ENCODE results near the gene TAF3.

Gene TAF3

DNA sequence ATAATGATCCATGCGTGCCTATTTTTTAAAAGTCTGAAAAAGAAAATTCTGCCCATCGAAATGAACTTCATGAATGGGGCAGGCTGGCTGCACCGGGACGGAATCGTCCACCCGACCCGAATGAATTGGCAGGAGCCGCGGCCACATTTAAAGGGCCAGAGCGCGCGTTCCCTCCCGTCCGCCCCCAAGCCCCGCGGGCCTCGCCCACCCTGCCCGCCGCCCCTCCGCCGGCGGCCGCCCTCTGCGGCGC, 235.9 kb downstream of the TAF3 start:
- TF ChIP-seq POLR2A (IDR thresholded peaks at IDR 0.05; ENCODE audit: low read depth, low read length): no peak
- DNase-seq (ENCODE audit: insufficient read length, low spot score) (peak; percentile 61), FAIRE-seq (no peak)

DNA sequence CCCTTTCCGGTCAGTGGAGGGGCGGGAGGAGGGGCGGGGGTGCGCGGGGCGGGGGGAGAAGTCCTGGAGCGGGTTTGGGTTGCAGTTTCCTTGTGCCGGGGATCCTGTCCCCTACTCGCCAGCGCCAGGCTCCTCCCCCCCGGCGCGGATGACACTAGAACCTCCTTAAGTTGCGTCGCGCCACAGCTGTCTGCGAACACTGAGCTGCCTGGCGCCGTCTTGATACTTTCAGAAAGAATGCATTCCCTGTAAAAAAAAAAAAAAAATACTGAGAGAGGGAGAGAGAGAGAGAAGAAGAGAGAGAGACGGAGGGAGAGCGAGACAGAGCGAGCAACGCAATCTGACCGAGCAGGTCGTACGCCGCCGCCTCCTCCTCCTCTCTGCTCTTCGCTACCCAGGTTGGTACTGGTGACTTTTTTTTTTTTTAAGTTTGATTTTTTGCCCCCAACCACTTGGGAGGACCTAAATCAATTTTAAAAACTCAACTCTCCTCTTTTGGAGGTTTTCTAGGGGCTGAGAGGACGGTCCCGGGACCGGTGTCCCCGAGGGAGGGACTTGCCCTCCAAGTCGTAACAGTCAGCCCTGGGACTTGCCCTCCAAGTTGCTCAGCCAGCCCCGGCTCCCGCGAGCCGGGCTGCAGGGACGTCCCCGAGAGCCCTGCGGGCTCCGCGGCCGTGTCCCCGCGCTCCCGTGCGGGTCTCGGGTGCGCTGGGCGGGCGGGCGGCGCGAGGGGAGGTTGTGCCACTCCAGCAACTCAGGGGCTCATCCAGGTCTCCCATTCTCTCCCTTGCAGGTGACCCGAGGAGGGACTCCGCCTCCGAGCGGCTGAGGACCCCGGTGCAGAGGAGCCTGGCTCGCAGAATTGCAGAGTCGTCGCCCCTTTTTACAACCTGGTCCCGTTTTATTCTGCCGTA, 236.4 kb downstream of the TAF3 start, which contains the start of gene GATA3:
GATA3 (plus strand) TSS at position 195 of the 914 bp plus-strand sequence. CDS start 968 bp downstream, outside the sequence.
- TF ChIP-seq POLR2A (IDR thresholded peaks at IDR 0.05; ENCODE audit: low read depth, low read length): no peak
- no peak for FAIRE-seq
- DNase-seq (ENCODE audit: insufficient read length, low spot score): peak; percentile 59

DNA sequence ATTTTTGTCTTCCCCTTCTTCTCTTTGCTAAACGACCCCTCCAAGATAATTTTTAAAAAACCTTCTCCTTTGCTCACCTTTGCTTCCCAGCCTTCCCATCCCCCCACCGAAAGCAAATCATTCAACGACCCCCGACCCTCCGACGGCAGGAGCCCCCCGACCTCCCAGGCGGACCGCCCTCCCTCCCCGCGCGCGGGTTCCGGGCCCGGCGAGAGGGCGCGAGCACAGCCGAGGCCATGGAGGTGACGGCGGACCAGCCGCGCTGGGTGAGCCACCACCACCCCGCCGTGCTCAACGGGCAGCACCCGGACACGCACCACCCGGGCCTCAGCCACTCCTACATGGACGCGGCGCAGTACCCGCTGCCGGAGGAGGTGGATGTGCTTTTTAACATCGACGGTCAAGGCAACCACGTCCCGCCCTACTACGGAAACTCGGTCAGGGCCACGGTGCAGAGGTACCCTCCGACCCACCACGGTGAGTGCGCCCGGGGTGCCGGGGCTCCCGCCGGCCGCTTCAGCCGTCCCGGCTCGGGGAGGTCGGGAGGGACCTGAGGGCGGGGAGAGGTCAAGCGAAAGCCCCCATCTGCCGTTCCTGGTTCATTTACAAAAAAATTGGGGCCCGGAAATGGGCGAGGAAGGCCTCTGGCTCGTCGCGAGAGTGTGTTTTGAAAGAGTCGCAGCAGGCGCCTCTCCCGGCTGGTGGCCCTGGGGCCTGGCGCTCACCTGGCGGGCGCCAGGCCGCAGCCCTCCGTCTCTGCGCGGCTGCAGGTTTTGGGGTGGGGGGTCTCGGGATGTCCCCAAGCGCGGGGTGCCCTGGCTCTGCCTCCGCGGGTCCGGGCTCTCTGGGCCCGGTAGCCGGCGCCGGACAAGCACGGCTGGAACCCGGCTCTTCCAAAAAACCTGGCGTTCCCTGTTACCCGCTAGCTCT, 237.4 kb downstream of the TAF3 start:
- no peak for TF ChIP-seq POLR2A (IDR thresholded peaks at IDR 0.05; ENCODE audit: low read depth, low read length)
- FAIRE-seq (no peak), DNase-seq (ENCODE audit: insufficient read length, low spot score) (no peak)

DNA sequence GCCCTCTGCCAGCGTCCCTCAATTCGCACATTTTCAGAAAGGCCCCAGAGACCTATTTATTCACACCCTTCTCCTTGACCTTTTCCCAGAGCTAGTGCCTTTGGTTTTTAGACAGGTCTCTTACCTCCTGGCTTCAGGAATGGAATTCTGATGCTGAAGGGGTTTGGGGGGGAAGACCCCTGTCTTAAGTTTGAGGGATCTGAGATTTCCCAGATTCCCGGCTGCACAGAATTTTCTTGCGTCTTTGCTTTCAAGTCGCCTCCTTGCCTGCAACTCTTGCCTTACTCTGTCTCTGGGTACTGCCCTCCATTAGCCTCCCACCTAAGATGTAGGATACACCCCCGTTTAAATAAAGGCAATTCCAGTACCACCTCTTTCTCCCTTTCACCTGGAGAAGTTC, 238.1 kb downstream of the TAF3 start:
- TF ChIP-seq POLR2A (IDR thresholded peaks at IDR 0.05; ENCODE audit: low read depth, low read length): no peak
- DNase-seq (ENCODE audit: insufficient read length, low spot score): no peak
- FAIRE-seq: no peak

DNA sequence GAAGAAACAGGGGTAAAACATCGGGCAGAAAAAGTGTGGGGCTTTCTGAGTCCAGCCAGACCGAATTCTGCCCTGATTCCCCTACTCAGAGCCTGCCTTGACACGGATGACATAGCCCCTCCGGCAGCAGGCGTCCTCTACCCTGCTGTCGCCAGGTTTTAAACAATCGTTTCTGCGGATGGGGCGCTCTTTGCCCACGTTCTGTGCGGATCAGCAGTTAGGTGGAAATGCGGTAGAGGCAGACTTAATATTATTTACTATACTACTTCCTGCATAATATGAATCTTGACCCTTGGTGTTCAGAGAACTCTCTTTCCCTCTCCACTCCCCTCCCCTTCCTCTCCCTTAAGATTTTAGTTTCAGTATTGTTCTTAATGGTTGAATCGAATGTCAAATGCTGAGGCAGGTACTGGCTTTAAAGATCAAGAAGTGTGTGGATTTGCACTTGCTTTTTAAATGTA, 238.6 kb downstream of the TAF3 start:
- no peak for FAIRE-seq

DNA sequence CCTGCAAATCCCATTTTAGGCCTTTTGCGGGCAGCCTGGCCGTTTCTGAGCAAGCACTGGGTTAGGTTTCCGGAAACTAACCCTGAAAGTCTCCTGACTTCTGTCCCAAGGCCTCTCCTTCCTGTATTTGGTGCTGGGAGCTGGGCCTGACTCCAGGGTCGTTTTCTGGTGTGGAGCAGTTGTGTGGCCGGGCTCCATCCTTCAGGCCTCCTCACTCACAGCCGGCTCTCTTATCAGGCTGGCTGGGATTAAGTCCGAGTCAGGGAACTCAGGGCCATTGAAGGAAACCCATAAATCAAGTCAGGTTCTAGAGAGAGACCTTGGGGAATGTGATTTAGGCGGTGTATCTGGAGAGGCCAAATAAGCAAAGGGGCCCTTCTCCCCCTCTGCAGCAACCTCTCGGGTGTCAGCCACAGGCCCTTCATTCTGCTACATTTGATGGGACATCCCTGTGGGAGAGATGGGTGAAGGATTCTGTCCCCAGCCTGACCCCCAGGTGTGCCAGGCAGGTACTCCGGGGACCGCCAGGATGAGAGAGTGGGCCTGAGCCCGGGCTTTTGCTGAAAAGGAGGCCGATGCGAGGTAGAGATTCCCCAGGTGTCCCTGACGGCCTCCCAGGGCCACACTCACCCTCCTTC, 239.4 kb downstream of the TAF3 start:
- FAIRE-seq: no peak

More for the DNA sequence above, 238.6 kb downstream of the TAF3 start:
- no peak for TF ChIP-seq POLR2A (IDR thresholded peaks at IDR 0.05; ENCODE audit: low read depth, low read length)
- DNase-seq (ENCODE audit: insufficient read length, low spot score): no peak

DNA sequence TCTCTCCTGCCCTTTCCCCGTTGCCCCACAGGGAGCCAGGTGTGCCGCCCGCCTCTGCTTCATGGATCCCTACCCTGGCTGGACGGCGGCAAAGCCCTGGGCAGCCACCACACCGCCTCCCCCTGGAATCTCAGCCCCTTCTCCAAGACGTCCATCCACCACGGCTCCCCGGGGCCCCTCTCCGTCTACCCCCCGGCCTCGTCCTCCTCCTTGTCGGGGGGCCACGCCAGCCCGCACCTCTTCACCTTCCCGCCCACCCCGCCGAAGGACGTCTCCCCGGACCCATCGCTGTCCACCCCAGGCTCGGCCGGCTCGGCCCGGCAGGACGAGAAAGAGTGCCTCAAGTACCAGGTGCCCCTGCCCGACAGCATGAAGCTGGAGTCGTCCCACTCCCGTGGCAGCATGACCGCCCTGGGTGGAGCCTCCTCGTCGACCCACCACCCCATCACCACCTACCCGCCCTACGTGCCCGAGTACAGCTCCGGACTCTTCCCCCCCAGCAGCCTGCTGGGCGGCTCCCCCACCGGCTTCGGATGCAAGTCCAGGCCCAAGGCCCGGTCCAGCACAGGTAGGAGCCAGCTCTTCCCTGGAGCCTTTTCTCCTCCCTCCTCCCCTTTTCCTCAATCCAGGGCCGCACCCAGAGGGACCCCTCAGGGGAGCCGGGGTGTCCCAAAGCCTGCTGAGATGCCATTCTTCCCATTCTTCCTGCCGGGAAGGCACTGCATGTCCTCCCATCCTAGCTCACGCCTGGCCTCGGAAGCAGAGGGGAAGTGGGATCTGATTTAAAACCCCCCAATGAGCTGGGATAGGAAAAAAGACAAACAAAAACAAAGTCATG, 240.2 kb downstream of the TAF3 start:
- TF ChIP-seq POLR2A (IDR thresholded peaks at IDR 0.05; ENCODE audit: low read depth, low read length): no peak
- DNase-seq (ENCODE audit: insufficient read length, low spot score) (no peak), FAIRE-seq (no peak)

More for the DNA sequence above, 239.4 kb downstream of the TAF3 start:
- no peak for DNase-seq (ENCODE audit: insufficient read length, low spot score)
- TF ChIP-seq POLR2A (IDR thresholded peaks at IDR 0.05; ENCODE audit: low read depth, low read length): no peak

DNA sequence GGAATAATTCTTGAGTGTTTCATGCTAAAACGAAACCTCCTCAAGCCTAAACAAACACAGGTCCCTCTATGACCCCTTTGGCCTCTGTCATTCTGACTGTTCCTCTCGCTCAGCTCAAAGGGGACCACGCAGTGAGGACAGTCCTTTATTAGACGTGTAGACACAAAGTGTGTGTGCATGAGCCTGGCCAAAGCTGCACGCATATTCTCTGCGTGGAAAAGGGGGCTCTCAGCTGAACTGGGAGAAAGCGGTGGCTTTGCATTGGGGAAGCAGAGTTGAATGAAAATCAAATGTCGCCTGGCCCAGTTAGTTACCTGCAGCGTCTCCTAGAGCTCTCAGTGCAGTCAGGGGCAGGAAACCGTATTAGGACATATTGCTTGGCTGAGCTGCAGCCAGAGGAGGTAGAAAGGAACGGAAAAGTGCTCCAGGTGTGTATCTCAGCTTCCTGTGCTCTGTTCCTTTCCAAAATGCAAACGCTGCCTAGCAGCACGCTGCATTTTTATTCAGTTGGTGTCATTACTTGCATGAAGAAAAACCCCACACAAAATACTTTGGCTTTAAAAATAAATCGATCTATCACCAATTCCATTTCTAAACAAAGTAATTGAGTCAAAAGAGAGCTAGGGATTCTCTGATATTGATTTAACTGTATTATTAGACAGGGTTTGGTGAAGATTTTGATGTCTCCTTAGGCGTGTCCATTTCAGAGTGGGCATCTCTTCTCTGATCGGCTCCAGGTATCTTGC, 241.1 kb downstream of the TAF3 start:
- FAIRE-seq: no peak
- no peak for DNase-seq (ENCODE audit: insufficient read length, low spot score)
- TF ChIP-seq POLR2A (IDR thresholded peaks at IDR 0.05; ENCODE audit: low read depth, low read length): no peak

DNA sequence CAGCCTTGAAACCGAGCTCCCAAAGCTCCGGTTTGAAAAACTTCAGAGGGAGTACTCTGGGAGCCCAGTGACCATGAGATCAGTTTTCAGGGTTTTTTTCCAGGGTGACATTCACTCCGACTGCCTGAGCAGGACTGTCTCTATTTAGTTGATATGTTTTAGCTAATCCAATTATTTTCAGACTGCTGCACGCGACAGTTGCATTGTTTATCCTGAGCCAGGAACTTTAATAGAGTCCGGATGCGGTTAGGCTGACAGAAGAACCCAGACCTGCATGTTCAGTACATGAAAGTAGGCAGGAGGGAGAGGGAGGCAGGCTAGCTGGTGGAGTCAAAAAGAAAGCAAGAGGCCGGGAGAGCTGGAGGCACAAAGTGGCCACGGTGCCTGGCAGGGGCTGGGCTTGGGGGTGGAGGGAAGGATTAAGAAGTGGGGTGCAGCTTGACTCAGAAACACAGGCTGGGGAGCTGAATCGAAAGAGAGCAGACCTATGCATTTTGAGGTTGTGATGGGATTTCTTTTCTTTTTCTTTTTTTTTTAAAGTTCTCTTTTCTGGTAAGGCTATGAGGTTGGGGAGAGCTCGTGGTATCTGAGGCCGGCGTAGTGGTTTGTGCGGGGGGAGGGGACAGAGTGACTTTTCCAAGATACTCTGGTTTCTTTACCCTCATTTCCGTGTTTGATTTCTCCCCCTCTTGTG, 241.9 kb downstream of the TAF3 start:
- no peak for TF ChIP-seq POLR2A (IDR thresholded peaks at IDR 0.05; ENCODE audit: low read depth, low read length)
- FAIRE-seq: no peak
- no peak for DNase-seq (ENCODE audit: insufficient read length, low spot score)

DNA sequence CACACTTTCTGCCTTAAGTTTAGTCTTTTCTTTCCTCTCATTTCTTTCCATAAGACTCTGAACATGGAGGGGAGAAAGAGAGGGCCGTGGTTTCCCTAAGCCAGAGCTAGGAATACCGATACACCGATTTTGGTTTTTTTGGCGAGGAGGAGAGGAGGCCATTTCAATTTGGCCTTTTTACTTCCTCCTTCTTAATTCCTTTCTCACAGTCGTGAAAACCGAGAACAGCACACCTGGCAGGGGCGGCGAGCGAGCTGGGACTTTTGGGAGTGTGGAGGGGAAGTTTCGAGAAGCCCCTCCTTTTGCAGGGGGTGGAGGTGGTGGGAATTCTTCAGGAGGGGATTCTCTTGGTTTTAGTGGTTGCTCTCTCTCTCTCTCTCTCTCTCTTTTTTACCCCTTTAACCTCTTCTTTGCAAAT, 242.4 kb downstream of the TAF3 start:
- FAIRE-seq (no peak), DNase-seq (ENCODE audit: insufficient read length, low spot score) (no peak)
- TF ChIP-seq POLR2A (IDR thresholded peaks at IDR 0.05; ENCODE audit: low read depth, low read length): no peak

DNA sequence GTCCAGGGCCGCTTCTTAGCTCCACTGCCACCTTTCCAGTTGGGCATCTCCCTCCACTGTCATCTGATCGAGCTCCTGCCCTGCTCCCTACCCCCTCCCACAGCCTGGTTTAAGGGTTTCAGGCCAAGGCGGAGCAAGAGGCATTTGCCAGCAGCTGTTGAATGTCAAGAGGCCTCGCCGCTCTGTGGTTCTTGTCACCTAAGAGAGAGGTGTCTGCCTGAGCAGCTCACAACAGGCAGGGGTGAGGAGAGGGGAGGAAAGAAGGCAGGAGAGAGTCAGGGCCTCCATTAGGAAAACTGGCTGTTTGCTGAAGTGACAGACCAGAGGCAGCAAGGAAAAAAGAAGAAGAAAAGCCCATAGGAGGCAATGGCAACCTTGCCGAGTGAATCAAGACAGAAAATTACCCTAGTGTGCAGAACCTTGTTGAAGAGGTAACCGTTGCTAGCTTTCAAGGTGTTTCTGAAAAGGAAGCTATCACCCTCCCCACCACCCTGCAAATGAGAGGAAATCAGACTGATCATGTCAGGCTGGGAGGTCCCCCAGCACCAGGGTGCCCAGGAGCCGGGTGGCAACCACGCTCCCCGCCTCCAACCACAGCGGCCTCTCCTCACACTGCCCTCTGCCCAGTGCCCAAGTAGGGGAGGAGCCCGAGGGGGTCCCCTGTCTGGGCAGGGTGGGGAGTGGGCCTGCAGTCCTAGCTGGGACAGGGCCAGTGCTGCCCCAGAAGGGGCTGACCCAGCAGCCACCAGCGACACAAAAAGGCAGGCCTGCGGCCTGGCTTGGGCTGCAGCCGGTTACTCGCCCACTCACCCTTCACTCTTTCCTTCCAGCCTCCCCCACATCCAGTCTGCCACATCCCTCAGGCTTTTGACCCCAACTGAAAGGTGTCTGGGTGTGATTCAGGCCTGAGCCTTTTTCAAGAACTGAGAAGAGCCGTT, 243.2 kb downstream of the TAF3 start:
- FAIRE-seq: no peak
- DNase-seq (ENCODE audit: insufficient read length, low spot score): no peak
- no peak for TF ChIP-seq POLR2A (IDR thresholded peaks at IDR 0.05; ENCODE audit: low read depth, low read length)
